Measurements from ENCODE around the gene IL20RA. TPM values are rescaled to one million over a fixed set of nuclear protein-coding genes. Genes with fewer than 3 reads are reported as not detected.
A peak's percentile ranks its signal among the peaks of the same experiment; 100 is the strongest.

Gene IL20RA
- total and polyA plus RNA-seq, 2 of the 13 experiments (the other 11 are each of a cell fraction or from before 2014, with no cell fraction given) = not detected

- TF ChIP-seq RBFOX2 (IDR thresholded peaks at IDR 0.05; ENCODE audit: low read depth, low read length) (no peak), ZNF382 (CRISPR knock-in tag; IDR thresholded peaks at IDR 0.05; ENCODE audit: borderline replicate concordance) (no peak), SMARCC2 (IDR thresholded peaks at IDR 0.05) (0 out of 2 replicates have a peak, but pooled peaks have one; percentile 33), PRDM15 (CRISPR knock-in tag; IDR thresholded peaks at IDR 0.05) (no peak), REPIN1 (CRISPR knock-in tag; IDR thresholded peaks at IDR 0.05; ENCODE audit: borderline replicate concordance, low read depth) (no peak), ZBTB7A (CRISPR knock-in tag; IDR thresholded peaks at IDR 0.05) (no peak), SKIL (CRISPR knock-in tag; IDR thresholded peaks at IDR 0.05; ENCODE audit: borderline replicate concordance) (no peak), NR2F1 (CRISPR knock-in tag; IDR thresholded peaks at IDR 0.05) (no peak), ZNF251 (CRISPR knock-in tag; IDR thresholded peaks at IDR 0.05) (no peak), GTF3A (CRISPR knock-in tag; conservative IDR thresholded peaks at IDR 0.05) (no peak), JARID2 (CRISPR knock-in tag; IDR thresholded peaks at IDR 0.05; ENCODE audit: insufficient replicate concordance) (no peak), ZGPAT (CRISPR knock-in tag; IDR thresholded peaks at IDR 0.05) (0 out of 2 replicates have a peak, but pooled peaks have one; percentile 28), PATZ1 (CRISPR knock-in tag; IDR thresholded peaks at IDR 0.05) (no peak), FOXJ3 (CRISPR knock-in tag; IDR thresholded peaks at IDR 0.05; ENCODE audit: borderline replicate concordance) (peak; percentile 59; the same call in 1 of the 2 replicates), GLMP (CRISPR knock-in tag; IDR thresholded peaks at IDR 0.05; ENCODE audit: borderline replicate concordance) (no peak), FOXA1 (IDR thresholded peaks at IDR 0.05) (no peak), FOXA1 (CRISPR knock-in tag; IDR thresholded peaks at IDR 0.05) (peak; percentile 32; the same call in 1 of the 2 replicates), MLX (CRISPR knock-in tag; IDR thresholded peaks at IDR 0.05) (no peak), ZNF776 (CRISPR knock-in tag; IDR thresholded peaks at IDR 0.05) (no peak)
Measured at GRCh38 chr6:136994782-136995181, 50.0 kb downstream of the IL20RA start (continued).
